Subcutaneous abdominal adipose tissue (tissue), 5 donors: ENCODE measurements around the gene DYNC1I2.

ENCODE experiments used
- H3K27ac ChIP-seq: one replicate; pipeline ENCODE4 v1.7.0; 2013; ENCODE audit warnings: low read depth, mild to moderate bottlenecking, inconsistent platforms, low read length, moderate library complexity
- H3K27me3 ChIP-seq, 5 donors: one replicate each; pipeline ENCODE4 v1.7.0; 2013; ENCODE audit warnings: low read length in 5 of 5, inconsistent platforms in 1 of 5; ENCODE audit not compliant: control insufficient read depth in 5 of 5, insufficient read depth in 4 of 5
- H3K36me3 ChIP-seq, 5 donors: one replicate each; pipeline ENCODE4 v1.7.0; 2013; ENCODE audit warnings: low read length in 5 of 5; ENCODE audit not compliant: control insufficient read depth in 5 of 5, insufficient read depth in 5 of 5
- H3K4me1 ChIP-seq, 5 donors: one replicate each; pipeline ENCODE4 v1.7.0; 2013; ENCODE audit warnings: low read length in 5 of 5, mild to moderate bottlenecking in 3 of 5, moderate library complexity in 1 of 5; ENCODE audit not compliant: control insufficient read depth in 5 of 5, insufficient read depth in 5 of 5
- H3K4me3 ChIP-seq, 5 donors: one replicate each; pipeline ENCODE4 v1.7.0; 2013; ENCODE audit warnings: low read length in 5 of 5, low read depth in 1 of 5
- H3K9ac ChIP-seq, 5 donors: one replicate each; pipeline ENCODE4 v1.7.0; 2013; ENCODE audit warnings: low read length in 5 of 5, mild to moderate bottlenecking in 4 of 5, moderate library complexity in 3 of 5
- H3K9me3 ChIP-seq, 5 donors: one replicate each; pipeline ENCODE4 v1.7.0; 2013; ENCODE audit warnings: low read length in 5 of 5; ENCODE audit not compliant: control insufficient read depth in 5 of 5
- donor health status: healthy.
- donor health status: healthy.
- donor health status: healthy.
- donor health status: healthy.
- donor health status: healthy.

Gene DYNC1I2

GRCh38 chr2:171675810-171676345 lies 11.4 kb upstream of the DYNC1I2 start:
- H3K4me1 ChIP-seq: no peaks in the 10 kb centered on the region
- H3K9me3 ChIP-seq: no peaks in the 10 kb centered on the region
- H3K9ac ChIP-seq: no peak overlapping the region
- no peak overlapping the region for H3K27ac ChIP-seq
- no peaks in the 10 kb centered on the region for H3K36me3 ChIP-seq
- H3K27me3 ChIP-seq: peaks cover 0 to 5% (median 0%) of the 10 kb centered on the region in 5 donors
- H3K4me3 ChIP-seq: no peak overlapping the region

- no peaks in the 10 kb centered on the region for H3K36me3 ChIP-seq
- no peak overlapping the region for H3K27ac ChIP-seq
- peaks cover 0 to 3% (median 0%) of the 10 kb centered on the region in 5 donors for H3K27me3 ChIP-seq
These were observed 8.7 kb upstream of the DYNC1I2 start for GRCh38 chr2:171678619-171679018.

GRCh38 chr2:171688129-171688465 lies 828 bp downstream of the DYNC1I2 start:
- H3K4me1 ChIP-seq: peaks cover 0 to 19% (median 17%) of the 10 kb centered on the region in 5 donors
- peak overlapping the region; percentile 50 to 97 (median 88) for H3K9ac ChIP-seq
- H3K4me3 ChIP-seq: peak overlapping the region; percentile 79 to 100 (median 98)
- peak overlapping the region; percentile 88 for H3K27ac ChIP-seq
- peaks cover 0 to 13% (median 3%) of the 10 kb centered on the region in 5 donors for H3K36me3 ChIP-seq
- no peaks in the 10 kb centered on the region for H3K27me3 ChIP-seq
- H3K9me3 ChIP-seq: no peaks in the 10 kb centered on the region

More at GRCh38 chr2:171678619-171679018, 8.7 kb upstream of the DYNC1I2 start:
- Histone ChIP-seq H3K4me3 (no peak overlapping the region), H3K4me1 (no peaks in the 10 kb centered on the region), H3K9me3 (no peaks in the 10 kb centered on the region), H3K9ac (no peak overlapping the region)

- Histone ChIP-seq H3K36me3 (peaks cover 8 to 36% (median 20%) of the 10 kb centered on the region in 5 donors), H3K27ac (no peak overlapping the region), H3K4me3 (no peak overlapping the region), H3K4me1 (peaks cover 0 to 15% (median 14%) of the 10 kb centered on the region in 5 donors), H3K9me3 (no peaks in the 10 kb centered on the region), H3K27me3 (no peaks in the 10 kb centered on the region), H3K9ac (no peak overlapping the region)
These were observed 5.1 kb downstream of the DYNC1I2 start for GRCh38 chr2:171692331-171692730.

- Histone ChIP-seq H3K9me3 (no peaks in the 10 kb centered on the region), H3K27me3 (no peaks in the 10 kb centered on the region), H3K4me1 (peaks cover 0 to 10% (median 3%) of the 10 kb centered on the region in 5 donors), H3K36me3 (peaks cover 2 to 18% (median 14%) of the 10 kb centered on the region in 5 donors), H3K9ac (peak overlapping the region in 1 of 5 donors; percentile 35), H3K4me3 (no peak overlapping the region), H3K27ac (no peak overlapping the region)
These were observed 15.7 kb downstream of the DYNC1I2 start for GRCh38 chr2:171702781-171703556.

GRCh38 chr2:171703574-171704347 lies 16.5 kb downstream of the DYNC1I2 start:
- Histone ChIP-seq H3K4me1 (peaks cover 0 to 10% (median 3%) of the 10 kb centered on the region in 5 donors), H3K36me3 (peaks cover 0 to 14% (median 12%) of the 10 kb centered on the region in 5 donors), H3K4me3 (no peak overlapping the region), H3K27me3 (no peaks in the 10 kb centered on the region), H3K27ac (peak overlapping the region; percentile 7), H3K9ac (peak overlapping the region in 1 of 5 donors; percentile 51), H3K9me3 (no peaks in the 10 kb centered on the region)

- H3K27me3 ChIP-seq: no peaks in the 10 kb centered on the region
- no peaks in the 10 kb centered on the region for H3K9me3 ChIP-seq
- H3K27ac ChIP-seq: no peak overlapping the region
- H3K4me1 ChIP-seq: peaks cover 0 to 12% (median 3%) of the 10 kb centered on the region in 5 donors
- H3K36me3 ChIP-seq: peaks cover 0 to 17% (median 8%) of the 10 kb centered on the region in 5 donors
- H3K9ac ChIP-seq: no peak overlapping the region
- no peak overlapping the region for H3K4me3 ChIP-seq
These were observed 19.0 kb downstream of the DYNC1I2 start for GRCh38 chr2:171706152-171706803.

- Histone ChIP-seq H3K4me3 (no peak overlapping the region), H3K9ac (no peak overlapping the region), H3K9me3 (no peaks in the 10 kb centered on the region), H3K4me1 (peaks cover 0 to 15% (median 4%) of the 10 kb centered on the region in 5 donors), H3K36me3 (peaks cover 0 to 14% (median 7%) of the 10 kb centered on the region in 5 donors), H3K27ac (no peak overlapping the region), H3K27me3 (no peaks in the 10 kb centered on the region)
These were observed 20.5 kb downstream of the DYNC1I2 start for GRCh38 chr2:171707752-171708151.

- H3K9ac ChIP-seq: no peak overlapping the region
- H3K36me3 ChIP-seq: peaks cover 0 to 8% (median 2%) of the 10 kb centered on the region in 5 donors
- no peaks in the 10 kb centered on the region for H3K27me3 ChIP-seq
- no peak overlapping the region for H3K27ac ChIP-seq
- H3K4me3 ChIP-seq: no peak overlapping the region
- H3K9me3 ChIP-seq: no peaks in the 10 kb centered on the region
- peaks cover 0 to 11% (median 4%) of the 10 kb centered on the region in 5 donors for H3K4me1 ChIP-seq
These were observed 21.9 kb downstream of the DYNC1I2 start for GRCh38 chr2:171709011-171709685.
